ENCODE results near the gene OPN1SW. TPM values are rescaled to one million over a fixed set of nuclear protein-coding genes. Genes with fewer than 3 reads are reported as not detected.

Gene OPN1SW
- total RNA-seq, 1 experiment from 2014 or later: not detected

- DNase-seq (ENCODE audit: extremely low read depth, low read depth): no peak
Observed at GRCh38 chr7:128767475-128768110, 8.0 kb downstream of the OPN1SW start.

GRCh38 chr7:128763541-128763940, 12.1 kb downstream of the OPN1SW start:
- no peak for DNase-seq (ENCODE audit: extremely low read depth, low read depth)

- no peak for DNase-seq (ENCODE audit: extremely low read depth, low read depth)
Observed at GRCh38 chr7:128759242-128759641, 16.4 kb downstream of the OPN1SW start.

GRCh38 chr7:128758553-128758952, 17.0 kb downstream of the OPN1SW start:
- DNase-seq (ENCODE audit: extremely low read depth, low read depth): no peak

DNA sequence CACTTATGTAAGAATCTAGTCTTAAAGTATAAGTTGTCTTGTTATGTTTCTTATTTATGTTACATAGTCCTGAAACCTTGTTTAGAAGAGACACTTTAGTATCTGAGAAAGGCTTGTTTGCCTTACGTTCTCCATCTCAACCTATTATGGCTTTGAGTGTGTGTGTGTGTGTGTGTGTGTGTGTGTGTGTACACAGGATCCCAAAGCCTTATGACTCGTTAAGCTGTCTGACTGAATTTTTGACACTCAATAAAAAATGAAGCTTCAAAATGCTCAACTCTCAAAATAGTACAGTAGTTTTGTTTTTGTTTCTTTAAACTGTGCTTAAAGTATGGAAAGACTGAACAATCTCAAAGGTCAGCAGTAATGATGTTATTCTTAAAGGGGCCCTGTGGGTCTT, 18.4 kb downstream of the OPN1SW start:
- no peak for DNase-seq (ENCODE audit: extremely low read depth, low read depth)

DNA sequence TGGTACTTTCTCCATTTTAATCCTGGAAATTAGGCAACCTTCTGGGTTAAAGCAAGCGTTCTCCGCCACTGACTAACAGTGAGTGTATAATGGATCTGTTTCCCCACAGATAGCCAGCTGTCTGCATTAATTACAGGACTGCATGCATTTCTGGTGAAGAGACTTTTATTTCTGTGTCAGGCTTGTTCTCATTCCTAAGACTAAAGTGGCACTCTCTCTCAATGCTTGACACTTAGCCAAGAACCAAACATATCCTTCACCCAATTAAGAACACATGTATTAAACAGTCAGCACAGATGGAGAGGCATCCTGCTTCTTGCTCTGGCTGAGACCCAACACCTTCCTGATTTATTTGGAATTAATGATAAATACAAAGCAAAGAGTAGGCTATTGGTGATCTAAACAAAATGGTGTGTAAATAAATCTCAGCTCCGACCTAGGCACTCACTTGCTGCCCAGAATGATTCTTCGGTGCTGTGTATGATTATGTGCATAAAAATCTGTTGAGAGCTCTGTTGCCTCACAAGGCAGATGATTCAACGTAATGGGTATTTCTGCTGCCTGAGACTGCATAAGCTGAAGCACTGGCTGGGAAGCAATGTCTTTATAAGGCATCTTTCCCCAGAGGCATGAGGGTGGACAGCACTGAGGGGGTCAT, 19.6 kb downstream of the OPN1SW start:
- no peak for DNase-seq (ENCODE audit: extremely low read depth, low read depth)

DNA sequence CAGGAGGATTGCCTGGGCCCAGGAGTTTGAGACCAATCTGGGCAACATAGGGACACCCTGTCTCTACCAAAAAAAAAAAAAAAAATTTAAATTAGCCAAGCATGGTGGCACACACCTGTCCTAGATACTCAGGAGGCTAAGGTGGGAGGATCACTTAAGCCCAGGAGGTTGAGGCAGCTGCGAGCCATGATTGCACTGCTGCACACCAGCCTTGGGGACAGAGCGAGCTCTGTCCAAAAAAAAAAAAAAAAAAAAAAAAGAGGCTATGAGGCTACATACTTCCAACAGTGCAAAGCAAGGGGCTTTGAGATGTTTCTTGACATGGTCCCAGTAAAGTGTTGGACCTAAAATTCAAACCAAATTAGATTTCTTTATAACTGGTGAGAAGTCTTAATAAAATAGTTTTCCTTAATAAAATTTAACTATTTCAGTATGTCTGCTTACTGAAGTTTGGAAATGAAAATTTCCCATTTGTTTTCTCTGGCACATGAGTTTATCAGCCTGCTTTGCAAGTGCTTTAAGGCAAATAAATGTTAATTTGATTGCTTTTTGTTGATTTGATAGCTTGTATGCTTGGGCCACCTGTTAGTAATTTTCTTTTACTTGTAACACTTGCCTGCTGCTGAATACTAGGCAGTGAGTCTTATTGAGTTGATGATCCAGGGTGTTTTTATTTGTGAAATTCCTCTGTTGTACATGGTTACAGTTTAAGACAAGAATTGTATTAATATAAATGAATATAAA, 20.3 kb downstream of the OPN1SW start:
- no peak for DNase-seq (ENCODE audit: extremely low read depth, low read depth)

GRCh38 chr7:128752251-128752650, 23.3 kb downstream of the OPN1SW start:
- DNase-seq (ENCODE audit: extremely low read depth, low read depth): no peak

GRCh38 chr7:128747327-128748079, 28.1 kb downstream of the OPN1SW start:
- DNase-seq (ENCODE audit: extremely low read depth, low read depth): no peak

DNA sequence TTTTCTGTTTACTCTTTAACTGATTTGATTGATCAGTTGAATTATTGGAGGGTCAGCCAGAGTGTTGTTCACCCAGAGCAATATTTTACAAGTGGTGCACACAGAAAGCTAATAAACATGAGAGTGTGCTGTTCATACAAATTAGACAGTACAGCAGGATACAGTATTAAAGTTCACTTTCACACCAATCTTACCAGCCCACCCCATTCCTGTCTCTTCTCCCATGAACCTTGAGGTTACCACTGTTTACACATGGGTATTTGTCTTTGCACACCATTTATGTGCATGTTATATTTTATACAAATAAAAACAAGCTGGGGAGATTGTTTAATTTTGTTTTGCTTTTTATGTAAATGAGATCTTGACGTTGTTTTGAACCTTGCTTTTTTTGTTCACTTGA, 29.9 kb downstream of the OPN1SW start:
- no peak for DNase-seq (ENCODE audit: extremely low read depth, low read depth)

DNA sequence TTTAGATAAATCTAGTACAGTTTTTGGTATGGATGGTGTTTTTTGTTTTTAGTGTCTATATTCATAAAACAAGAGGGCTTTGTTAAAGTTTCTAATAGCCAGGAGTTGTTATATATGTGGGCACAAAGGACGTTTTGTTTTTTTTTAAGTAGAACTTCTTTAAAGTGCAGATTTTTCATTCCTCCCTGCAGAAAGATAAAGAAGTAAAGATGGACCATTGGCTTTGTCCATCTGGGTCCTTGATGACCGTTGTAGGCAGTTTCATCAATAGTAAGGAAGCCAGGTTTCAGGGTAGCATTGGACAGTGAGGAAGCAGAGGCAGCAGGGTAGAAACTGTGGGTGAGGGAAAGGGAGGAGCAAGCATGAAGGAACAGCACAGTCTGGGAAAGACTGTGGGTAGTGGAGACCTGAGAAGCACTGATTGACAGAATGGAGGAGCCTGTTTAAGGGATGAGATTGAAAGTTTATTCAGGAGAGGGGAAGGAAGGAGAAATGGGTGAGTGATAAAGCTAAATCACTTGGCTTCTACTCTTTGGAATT, 31.2 kb downstream of the OPN1SW start:
- no peak for DNase-seq (ENCODE audit: extremely low read depth, low read depth)

GRCh38 chr7:128743112-128743772, 32.4 kb downstream of the OPN1SW start:
- DNase-seq (ENCODE audit: extremely low read depth, low read depth): no peak

DNA sequence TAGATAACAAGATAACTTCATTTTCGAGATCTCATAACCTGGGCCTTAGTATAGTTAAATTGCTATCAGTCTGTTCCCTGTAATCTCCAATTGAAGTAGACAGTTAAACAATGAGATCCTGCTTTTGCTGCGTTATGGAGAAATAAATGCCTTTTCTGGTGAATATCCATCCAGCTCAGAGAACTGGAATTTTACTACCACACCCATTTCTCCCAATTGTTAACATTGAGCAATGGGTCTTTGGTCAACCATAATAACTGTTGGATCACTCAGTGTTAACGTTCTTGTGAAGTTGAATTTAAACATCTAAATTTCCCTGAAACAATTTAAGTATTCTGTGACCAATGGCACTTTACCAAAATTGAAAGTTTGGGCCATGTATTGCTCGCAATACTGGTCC, 33.4 kb downstream of the OPN1SW start:
- DNase-seq (ENCODE audit: extremely low read depth, low read depth): no peak

GRCh38 chr7:128741491-128741890, 34.1 kb downstream of the OPN1SW start:
- no peak for DNase-seq (ENCODE audit: extremely low read depth, low read depth)

DNA sequence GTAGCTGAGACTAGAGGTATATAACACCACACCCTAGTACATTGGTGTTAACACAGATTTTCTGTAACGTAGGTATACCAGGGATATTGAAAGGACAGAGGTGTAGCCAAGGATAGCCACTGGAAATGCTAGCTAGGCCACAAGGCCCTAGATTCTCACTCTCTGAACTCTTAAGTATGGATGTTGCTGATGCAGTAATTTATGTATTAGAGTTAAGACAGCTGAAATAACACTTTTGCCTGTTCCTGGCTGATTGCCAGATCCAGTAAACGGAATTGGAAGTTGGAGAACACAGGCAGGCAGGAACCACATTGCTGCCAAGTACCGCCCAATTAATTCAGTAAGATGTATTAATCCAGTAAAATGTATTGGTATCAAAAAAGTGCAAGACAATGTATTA, 34.6 kb downstream of the OPN1SW start:
- DNase-seq (ENCODE audit: extremely low read depth, low read depth): no peak

GRCh38 chr7:128739990-128740682, 35.5 kb downstream of the OPN1SW start:
- no peak for DNase-seq (ENCODE audit: extremely low read depth, low read depth)

- DNase-seq (ENCODE audit: extremely low read depth, low read depth): peak; percentile 95
Observed at GRCh38 chr7:128739048-128739962, 36.3 kb downstream of the OPN1SW start, which contains the start of gene CALU. Gene CALU (plus strand): TSS chr7:128739359. CDS start chr7:128748584, 9,225 bp downstream.

DNA sequence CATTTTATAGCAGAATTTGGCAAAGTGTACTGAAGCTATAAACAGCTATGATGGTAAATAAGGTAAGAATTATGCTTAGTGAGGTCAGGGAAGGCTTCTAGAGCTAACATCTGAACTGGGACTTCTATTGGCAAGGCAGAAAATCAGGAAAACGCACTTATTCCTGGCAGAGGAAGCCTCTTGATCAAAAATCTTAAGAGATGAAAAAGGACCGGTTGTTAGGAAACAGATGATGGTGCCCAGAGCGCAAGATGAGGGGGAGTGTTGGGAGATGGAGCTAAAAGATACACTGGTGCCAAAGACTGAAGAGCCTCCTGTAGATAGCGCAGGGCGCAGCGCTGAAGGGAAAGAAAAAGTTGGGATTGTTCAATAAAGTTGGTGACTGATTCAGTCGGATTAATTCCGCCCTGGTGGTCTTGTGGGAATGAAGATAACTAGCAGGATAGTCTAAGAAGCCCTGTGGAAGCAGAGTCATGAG, 37.0 kb downstream of the OPN1SW start:
- DNase-seq (ENCODE audit: extremely low read depth, low read depth): no peak
